GM23338 (cell line): ENCODE measurements around the gene PER3. TPM values are rescaled to one million over a fixed set of nuclear protein-coding genes. Genes with fewer than 3 reads are reported as not detected.

ENCODE experiments used
- ATAC-seq: fragments of 200-7000 bp; cut with Tn5 transposase; 3 replicates; pipeline ENCODE4 v1.9.1; 2020
- DNase-seq: peaks from one replicate; pipeline ENCODE4 v3.0.0-alpha.2; 2015; ENCODE audit warnings: low spot score
- H2AFZ ChIP-seq: fragments of 200-600 bp; sonication (generic); 2 replicates; pipeline ENCODE4 v1.8.0; 2016; ENCODE audit warnings: antibody characterized with exemption, mild to moderate bottlenecking, moderate library complexity
- H3F3A ChIP-seq: fragments of 200-600 bp; sonication (generic); replicated peaks from 2 replicates; pipeline ENCODE4 v1.8.0; 2017; ENCODE audit warnings: antibody characterized with exemption, mixed run types, low read depth
- H3K27ac ChIP-seq: fragments of 200-600 bp; sonication (generic); 2 replicates; pipeline ENCODE4 v1.6.1; 2016; ENCODE audit warnings: low read depth
- H3K27me3 ChIP-seq: fragments of 200-600 bp; sonication (generic); 2 replicates; pipeline ENCODE4 v1.8.0; 2016; ENCODE audit warnings: mild to moderate bottlenecking, mixed run types, moderate library complexity; ENCODE audit not compliant: insufficient read depth
- H3K36me3 ChIP-seq: fragments of 200-600 bp; sonication (generic); 2 replicates; pipeline ENCODE4 v1.8.0; 2016; ENCODE audit warnings: mild to moderate bottlenecking; ENCODE audit not compliant: insufficient read depth
- H3K4me1 ChIP-seq: fragments of 200-600 bp; sonication (generic); 2 replicates; pipeline ENCODE4 v1.8.0; 2016; ENCODE audit warnings: mild to moderate bottlenecking, moderate library complexity; ENCODE audit not compliant: insufficient read depth
- H3K4me2 ChIP-seq: fragments of 200-600 bp; sonication (generic); 2 replicates; pipeline ENCODE4 v1.7.1; 2017; ENCODE audit warnings: mixed run types
- H3K4me3 ChIP-seq: fragments of 200-600 bp; sonication (generic); 2 replicates; pipeline ENCODE4 v1.6.1; 2016; ENCODE audit warnings: mixed run types
- H3K79me2 ChIP-seq: fragments of 200-600 bp; sonication (generic); replicated peaks from 2 replicates; pipeline ENCODE4 v1.8.0; 2017; ENCODE audit warnings: mild to moderate bottlenecking; ENCODE audit not compliant: insufficient read depth
- H3K9me2 ChIP-seq: fragments of 200-600 bp; sonication (generic); 2 replicates; pipeline ENCODE4 v1.8.0; 2017; ENCODE audit not compliant: insufficient read depth
- H4K20me1 ChIP-seq: fragments of 200-600 bp; sonication (generic); replicated peaks from 2 replicates; pipeline ENCODE4 v1.8.0; 2017; ENCODE audit warnings: mild to moderate bottlenecking; ENCODE audit not compliant: insufficient read depth
- H3K27ac Mint-ChIP-seq: 2 replicates; pipeline ENCODE4 v1.8.0; 2020; ENCODE audit warnings: inconsistent platforms, mild to moderate bottlenecking, moderate library complexity, mixed read lengths
- H3K27me3 Mint-ChIP-seq: 3 replicates; pipeline ENCODE4 v1.8.0; 2022; ENCODE audit warnings: low read depth, mild to moderate bottlenecking, moderate library complexity, mixed read lengths, inconsistent platforms; ENCODE audit not compliant: insufficient read depth, poor library complexity
- H3K36me3 Mint-ChIP-seq: 3 replicates; pipeline ENCODE4 v1.8.0; 2021; ENCODE audit warnings: low read depth, mild to moderate bottlenecking, inconsistent platforms, moderate library complexity, mixed read lengths
- H3K4me1 Mint-ChIP-seq: 3 replicates; pipeline ENCODE4 v1.8.0; 2020; ENCODE audit warnings: mild to moderate bottlenecking, inconsistent platforms, mixed read lengths
- H3K4me3 Mint-ChIP-seq: 3 replicates; pipeline ENCODE4 v1.8.0; 2021; ENCODE audit warnings: moderate library complexity, mild to moderate bottlenecking, inconsistent platforms, mixed read lengths
- H3K9me3 Mint-ChIP-seq: 3 replicates; pipeline ENCODE4 v1.8.0; 2020; ENCODE audit warnings: moderate library complexity, mild to moderate bottlenecking, inconsistent platforms, mixed read lengths
- CREB1 ChIP-seq: fragments of 250-450 bp; sonication (Bioruptor Pico); IDR thresholded peaks from 2 replicates; pipeline ENCODE4 v1.5.0; 2020; ENCODE audit warnings: low read depth, mild to moderate bottlenecking, moderate library complexity
- ETS1 ChIP-seq: IDR thresholded peaks from 2 replicates; pipeline ENCODE4 v1.6.1; 2016; ENCODE audit warnings: antibody characterized with exemption
- EZH2 ChIP-seq: fragments of 200-600 bp; sonication (generic); IDR thresholded peaks from one replicate; pipeline ENCODE4 v1.8.0; 2017; ENCODE audit warnings: antibody characterized with exemption, mild to moderate bottlenecking, low read depth; ENCODE audit not compliant: unreplicated experiment
- EZH2phosphoT487 ChIP-seq: fragments of 200-600 bp; sonication (generic); IDR thresholded peaks from one replicate; pipeline ENCODE4 v1.8.1; 2018; ENCODE audit warnings: antibody characterized with exemption; ENCODE audit not compliant: unreplicated experiment
- JUNB ChIP-seq: IDR thresholded peaks from one replicate; pipeline ENCODE4 v1.6.1; 2016; ENCODE audit warnings: antibody characterized with exemption; ENCODE audit not compliant: unreplicated experiment
- NANOG ChIP-seq: IDR thresholded peaks from 2 replicates; pipeline ENCODE4 v1.6.1; 2016; ENCODE audit warnings: antibody characterized with exemption, borderline replicate concordance
- POLR2AphosphoS5 ChIP-seq: IDR thresholded peaks from 2 replicates; pipeline ENCODE4 v1.6.1; 2016; ENCODE audit warnings: antibody characterized with exemption, low read depth
- REST ChIP-seq: IDR thresholded peaks from one replicate; pipeline ENCODE4 v1.6.1; 2018; ENCODE audit warnings: antibody characterized with exemption; ENCODE audit not compliant: unreplicated experiment
- STAT1 ChIP-seq: IDR thresholded peaks from one replicate; pipeline ENCODE4 v1.6.1; 2016; ENCODE audit warnings: antibody characterized with exemption; ENCODE audit not compliant: unreplicated experiment
- ZNF114 ChIP-seq: fragments of 250-450 bp; sonication (Bioruptor Pico); IDR thresholded peaks from 2 replicates; pipeline ENCODE4 v1.5.0; 2020; ENCODE audit warnings: mild to moderate bottlenecking, moderate library complexity
- ZNF331 ChIP-seq: fragments of 250-450 bp; sonication (Bioruptor Pico); IDR thresholded peaks from 2 replicates; pipeline ENCODE4 v1.5.0; 2020; ENCODE audit warnings: low read depth, mild to moderate bottlenecking, moderate library complexity
- polyA plus RNA-seq: library from polyadenylated mRNA; unstranded; fragments of >200 nt; fragmentation: Nextera tagmentation; extraction: Ambion mirVana; gene quantifications from 2 replicates; pipeline ENCODE4 v1.2.1, GENCODE V29; 2016
- total RNA-seq: library from RNA; depleted of rRNA; stranded (reverse); fragments of >200 nt; shearing (Covaris generic); gene quantifications from 2 replicates; pipeline ENCODE4 v1.2.3, GENCODE V29; 2014
- TF ChIP-seq, protein P1 (sequence below), 2 experiments: fragments of 200-600 bp in 1 of 2; sonication (generic) in 1 of 2; conservative IDR thresholded peaks; 2 replicates each; pipeline versions ENCODE4 v1.5.1 to v1.6.1; 2016 to 2017; ENCODE audit warnings: antibody characterized with exemption in 2 of 2, low read depth in 2 of 2, mild to moderate bottlenecking in 2 of 2, moderate library complexity in 1 of 2
- TF ChIP-seq, protein P2 (sequence below): fragments of 250-450 bp; sonication (Bioruptor Pico); IDR thresholded peaks from 2 replicates; pipeline ENCODE4 v1.5.0; 2020; ENCODE audit warnings: mild to moderate bottlenecking, moderate library complexity

PER3 gene
- total and polyA plus RNA-seq, 2 experiments from 2014 or later: 6.1 to 16.4 TPM

GRCh38 chr1:7747605-7748004 lies 36.5 kb upstream of the PER3 start:
- Histone ChIP-seq H3K27me3 (no peaks in the 10 kb centered on the region), H3K4me1 (peaks cover 4% of the 10 kb centered on the region; the same call in 1 of the 2 replicates), H3K4me2 (no peak overlapping the region), H3F3A (no peaks in the 10 kb centered on the region), H3K36me3 (no peaks in the 10 kb centered on the region; the same call in 1 of the 2 replicates), H4K20me1 (no peaks in the 10 kb centered on the region), H3K27ac (no peak overlapping the region), H2AFZ (no peak overlapping the region), H3K9me2 (no peaks in the 10 kb centered on the region), H3K4me3 (no peak overlapping the region), H3K79me2 (no peaks in the 10 kb centered on the region)
- H3K27ac Mint-ChIP-seq: no peak overlapping the region
- ATAC-seq (no peak), DNase-seq (no peak)
- H3K4me3 Mint-ChIP-seq: no peak overlapping the region
- no peaks in the 10 kb centered on the region for H3K27me3 Mint-ChIP-seq
- TF ChIP-seq, protein P1, sequence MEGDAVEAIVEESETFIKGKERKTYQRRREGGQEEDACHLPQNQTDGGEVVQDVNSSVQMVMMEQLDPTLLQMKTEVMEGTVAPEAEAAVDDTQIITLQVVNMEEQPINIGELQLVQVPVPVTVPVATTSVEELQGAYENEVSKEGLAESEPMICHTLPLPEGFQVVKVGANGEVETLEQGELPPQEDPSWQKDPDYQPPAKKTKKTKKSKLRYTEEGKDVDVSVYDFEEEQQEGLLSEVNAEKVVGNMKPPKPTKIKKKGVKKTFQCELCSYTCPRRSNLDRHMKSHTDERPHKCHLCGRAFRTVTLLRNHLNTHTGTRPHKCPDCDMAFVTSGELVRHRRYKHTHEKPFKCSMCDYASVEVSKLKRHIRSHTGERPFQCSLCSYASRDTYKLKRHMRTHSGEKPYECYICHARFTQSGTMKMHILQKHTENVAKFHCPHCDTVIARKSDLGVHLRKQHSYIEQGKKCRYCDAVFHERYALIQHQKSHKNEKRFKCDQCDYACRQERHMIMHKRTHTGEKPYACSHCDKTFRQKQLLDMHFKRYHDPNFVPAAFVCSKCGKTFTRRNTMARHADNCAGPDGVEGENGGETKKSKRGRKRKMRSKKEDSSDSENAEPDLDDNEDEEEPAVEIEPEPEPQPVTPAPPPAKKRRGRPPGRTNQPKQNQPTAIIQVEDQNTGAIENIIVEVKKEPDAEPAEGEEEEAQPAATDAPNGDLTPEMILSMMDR (conservative IDR thresholded peaks at IDR 0.05; ENCODE audit: low read depth in 2 of 2): no peak
- no peak for TF ChIP-seq STAT1
- TF ChIP-seq ETS1: no peak
- no peak for TF ChIP-seq NANOG
- no peak for TF ChIP-seq EZH2
- TF ChIP-seq, protein P2, sequence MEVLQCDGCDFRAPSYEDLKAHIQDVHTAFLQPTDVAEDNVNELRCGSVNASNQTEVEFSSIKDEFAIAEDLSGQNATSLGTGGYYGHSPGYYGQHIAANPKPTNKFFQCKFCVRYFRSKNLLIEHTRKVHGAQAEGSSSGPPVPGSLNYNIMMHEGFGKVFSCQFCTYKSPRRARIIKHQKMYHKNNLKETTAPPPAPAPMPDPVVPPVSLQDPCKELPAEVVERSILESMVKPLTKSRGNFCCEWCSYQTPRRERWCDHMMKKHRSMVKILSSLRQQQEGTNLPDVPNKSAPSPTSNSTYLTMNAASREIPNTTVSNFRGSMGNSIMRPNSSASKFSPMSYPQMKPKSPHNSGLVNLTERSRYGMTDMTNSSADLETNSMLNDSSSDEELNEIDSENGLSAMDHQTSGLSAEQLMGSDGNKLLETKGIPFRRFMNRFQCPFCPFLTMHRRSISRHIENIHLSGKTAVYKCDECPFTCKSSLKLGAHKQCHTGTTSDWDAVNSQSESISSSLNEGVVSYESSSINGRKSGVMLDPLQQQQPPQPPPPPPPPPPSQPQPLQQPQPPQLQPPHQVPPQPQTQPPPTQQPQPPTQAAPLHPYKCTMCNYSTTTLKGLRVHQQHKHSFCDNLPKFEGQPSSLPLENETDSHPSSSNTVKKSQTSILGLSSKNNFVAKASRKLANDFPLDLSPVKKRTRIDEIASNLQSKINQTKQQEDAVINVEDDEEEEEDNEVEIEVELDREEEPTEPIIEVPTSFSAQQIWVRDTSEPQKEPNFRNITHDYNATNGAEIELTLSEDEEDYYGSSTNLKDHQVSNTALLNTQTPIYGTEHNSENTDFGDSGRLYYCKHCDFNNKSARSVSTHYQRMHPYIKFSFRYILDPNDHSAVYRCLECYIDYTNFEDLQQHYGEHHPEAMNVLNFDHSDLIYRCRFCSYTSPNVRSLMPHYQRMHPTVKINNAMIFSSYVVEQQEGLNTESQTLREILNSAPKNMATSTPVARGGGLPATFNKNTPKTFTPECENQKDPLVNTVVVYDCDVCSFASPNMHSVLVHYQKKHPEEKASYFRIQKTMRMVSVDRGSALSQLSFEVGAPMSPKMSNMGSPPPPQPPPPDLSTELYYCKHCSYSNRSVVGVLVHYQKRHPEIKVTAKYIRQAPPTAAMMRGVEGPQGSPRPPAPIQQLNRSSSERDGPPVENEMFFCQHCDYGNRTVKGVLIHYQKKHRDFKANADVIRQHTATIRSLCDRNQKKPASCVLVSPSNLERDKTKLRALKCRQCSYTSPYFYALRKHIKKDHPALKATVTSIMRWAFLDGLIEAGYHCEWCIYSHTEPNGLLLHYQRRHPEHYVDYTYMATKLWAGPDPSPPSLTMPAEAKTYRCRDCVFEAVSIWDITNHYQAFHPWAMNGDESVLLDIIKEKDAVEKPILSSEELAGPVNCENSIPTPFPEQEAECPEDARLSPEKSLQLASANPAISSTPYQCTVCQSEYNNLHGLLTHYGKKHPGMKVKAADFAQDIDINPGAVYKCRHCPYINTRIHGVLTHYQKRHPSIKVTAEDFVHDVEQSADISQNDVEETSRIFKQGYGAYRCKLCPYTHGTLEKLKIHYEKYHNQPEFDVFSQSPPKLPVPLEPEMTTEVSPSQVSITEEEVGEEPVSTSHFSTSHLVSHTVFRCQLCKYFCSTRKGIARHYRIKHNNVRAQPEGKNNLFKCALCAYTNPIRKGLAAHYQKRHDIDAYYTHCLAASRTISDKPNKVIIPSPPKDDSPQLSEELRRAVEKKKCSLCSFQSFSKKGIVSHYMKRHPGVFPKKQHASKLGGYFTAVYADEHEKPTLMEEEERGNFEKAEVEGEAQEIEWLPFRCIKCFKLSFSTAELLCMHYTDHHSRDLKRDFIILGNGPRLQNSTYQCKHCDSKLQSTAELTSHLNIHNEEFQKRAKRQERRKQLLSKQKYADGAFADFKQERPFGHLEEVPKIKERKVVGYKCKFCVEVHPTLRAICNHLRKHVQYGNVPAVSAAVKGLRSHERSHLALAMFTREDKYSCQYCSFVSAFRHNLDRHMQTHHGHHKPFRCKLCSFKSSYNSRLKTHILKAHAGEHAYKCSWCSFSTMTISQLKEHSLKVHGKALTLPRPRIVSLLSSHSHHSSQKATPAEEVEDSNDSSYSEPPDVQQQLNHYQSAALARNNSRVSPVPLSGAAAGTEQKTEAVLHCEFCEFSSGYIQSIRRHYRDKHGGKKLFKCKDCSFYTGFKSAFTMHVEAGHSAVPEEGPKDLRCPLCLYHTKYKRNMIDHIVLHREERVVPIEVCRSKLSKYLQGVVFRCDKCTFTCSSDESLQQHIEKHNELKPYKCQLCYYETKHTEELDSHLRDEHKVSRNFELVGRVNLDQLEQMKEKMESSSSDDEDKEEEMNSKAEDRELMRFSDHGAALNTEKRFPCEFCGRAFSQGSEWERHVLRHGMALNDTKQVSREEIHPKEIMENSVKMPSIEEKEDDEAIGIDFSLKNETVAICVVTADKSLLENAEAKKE (CRISPR knock-in tag): no peak
- no peak for TF ChIP-seq POLR2AphosphoS5
- no peak for TF ChIP-seq ZNF114
- no peak for TF ChIP-seq ZNF331 (CRISPR knock-in tag)
- no peak for TF ChIP-seq JUNB
- TF ChIP-seq REST: no peak
- TF ChIP-seq EZH2phosphoT487: no peak
- no peak for TF ChIP-seq CREB1 (CRISPR knock-in tag)
- peaks cover 9% of the 10 kb centered on the region for H3K4me1 Mint-ChIP-seq
- H3K36me3 Mint-ChIP-seq: no peaks in the 10 kb centered on the region; the same call in 2 of the 3 replicates
- no peaks in the 10 kb centered on the region for H3K9me3 Mint-ChIP-seq
